ENCODE measurements around the gene LOXL3.
A peak's percentile ranks its signal among the peaks of the same experiment; 100 is the strongest.

LOXL3 gene

DNA sequence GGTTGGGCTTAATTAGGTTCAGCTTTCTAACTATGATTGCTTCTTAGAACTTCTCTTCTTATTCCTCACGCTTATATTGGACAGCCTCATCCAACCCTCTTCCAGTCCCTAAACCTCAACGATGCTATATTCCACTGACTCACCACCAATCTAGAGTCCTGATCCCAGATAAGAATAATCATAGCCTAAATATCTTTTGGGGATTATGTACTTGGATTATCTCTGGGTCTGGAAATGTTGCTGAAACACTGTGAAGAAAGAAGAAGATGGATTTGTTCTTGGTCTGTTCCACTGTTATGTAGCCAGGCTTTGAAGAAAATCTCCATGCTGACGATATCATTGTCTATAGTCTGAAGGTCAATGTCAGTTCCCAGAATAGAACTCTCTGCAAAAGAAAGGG is 27.7 kb upstream of the LOXL3 start:
- DNase-seq (ENCODE audit: extremely low read depth, low read depth), result no peak
- no peak for TF ChIP-seq CTCF (IDR thresholded peaks at IDR 0.05; ENCODE audit: low read depth, low read length, missing control alignments)
- H3K4me3 ChIP-seq (replicated peaks; ENCODE audit: low read depth, low read length), result no peak overlapping the region

- TF ChIP-seq CTCF (IDR thresholded peaks at IDR 0.05; ENCODE audit: low read depth, low read length, missing control alignments), result no peak
- DNase-seq (ENCODE audit: extremely low read depth, low read depth), result no peak
- H3K4me3 ChIP-seq (replicated peaks; ENCODE audit: low read depth, low read length), result no peak overlapping the region
Observed at GRCh38 chr2:74578408-74578807, 24.7 kb upstream of the LOXL3 start.

DNA sequence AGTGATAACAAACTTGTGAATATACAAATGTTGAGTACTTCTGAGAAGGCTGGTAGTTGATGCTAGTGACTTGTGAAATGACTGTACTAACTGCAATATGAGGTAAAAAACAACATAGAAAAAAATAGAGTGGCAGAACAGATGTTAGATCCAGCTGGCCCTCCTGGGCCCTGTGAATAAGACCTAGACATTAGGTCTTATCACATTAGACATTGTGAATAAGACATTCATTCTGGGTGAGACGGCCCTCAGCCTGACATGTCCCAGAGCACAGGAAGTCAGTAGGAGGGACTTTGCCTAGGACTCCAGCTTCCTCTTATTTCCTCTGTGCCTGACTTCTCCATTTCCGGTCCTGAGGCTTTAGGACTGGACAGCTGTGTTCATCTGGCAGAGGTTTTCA is 23.7 kb upstream of the LOXL3 start:
- H3K4me3 ChIP-seq (replicated peaks; ENCODE audit: low read depth, low read length), result no peak overlapping the region
- no peak for DNase-seq (ENCODE audit: extremely low read depth, low read depth)
- TF ChIP-seq CTCF (IDR thresholded peaks at IDR 0.05; ENCODE audit: low read depth, low read length, missing control alignments), result no peak

- no peak for TF ChIP-seq CTCF (IDR thresholded peaks at IDR 0.05; ENCODE audit: low read depth, low read length, missing control alignments)
- no peak for DNase-seq (ENCODE audit: extremely low read depth, low read depth)
- H3K4me3 ChIP-seq (replicated peaks; ENCODE audit: low read depth, low read length), result no peak overlapping the region
Observed at GRCh38 chr2:74576863-74577229, 23.1 kb upstream of the LOXL3 start.

GRCh38 chr2:74576211-74576862 is 22.6 kb upstream of the LOXL3 start:
- TF ChIP-seq CTCF (IDR thresholded peaks at IDR 0.05; ENCODE audit: low read depth, low read length, missing control alignments), result no peak
- no peak overlapping the region for H3K4me3 ChIP-seq (replicated peaks; ENCODE audit: low read depth, low read length)
- peak; percentile 99 for DNase-seq (ENCODE audit: extremely low read depth, low read depth)

DNA sequence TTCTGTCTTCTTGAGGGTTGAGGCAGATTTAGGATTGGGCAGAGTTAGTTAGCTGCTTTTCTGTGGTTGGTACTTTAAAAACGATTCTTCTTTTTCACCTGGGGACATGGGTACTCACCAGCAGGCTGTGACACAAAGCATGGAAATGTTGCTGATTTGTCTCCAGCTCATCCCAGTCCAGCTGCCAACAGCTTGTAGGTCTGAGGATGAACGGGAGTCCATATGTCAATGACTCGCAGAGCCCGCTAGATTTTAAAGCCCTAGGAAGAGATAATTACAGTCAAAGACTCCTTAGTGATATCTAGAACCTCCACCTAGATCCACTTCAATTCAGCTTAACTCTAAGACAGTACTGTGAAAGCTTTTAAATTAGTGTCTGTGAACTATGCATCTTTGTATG is 21.6 kb upstream of the LOXL3 start:
- no peak for DNase-seq (ENCODE audit: extremely low read depth, low read depth)
- H3K4me3 ChIP-seq (replicated peaks; ENCODE audit: low read depth, low read length), result no peak overlapping the region
- no peak for TF ChIP-seq CTCF (IDR thresholded peaks at IDR 0.05; ENCODE audit: low read depth, low read length, missing control alignments)

Data from HFF-Myc (cell line).